ENCODE measurements around the gene FAM181A. TPM values are rescaled to one million over a fixed set of nuclear protein-coding genes. Genes with fewer than 3 reads are reported as not detected.

FAM181A gene
- total and polyA plus RNA-seq, 9 of the 15 experiments (the other 6 are each of a cell fraction or from before 2014, with no cell fraction given) = not detected

GRCh38 chr14:93971635-93972027 is 44.5 kb downstream of the FAM181A start:
- H4K20me1 ChIP-seq (replicated peaks; ENCODE audit: control insufficient read depth, insufficient read depth, low read length) = no peaks in the 10 kb centered on the region
- no peaks in the 10 kb centered on the region for H3K36me3 ChIP-seq (ENCODE audit: control insufficient read depth, insufficient read depth, low read length)
- FAIRE-seq = no peak
- intact Hi-C loops (cut with micrococcal nuclease) = no loop called here
- in situ Hi-C loops (cut with MboI) = no loop called here
- POLR2A ChIA-PET = interaction anchor here (0.6 kb wide), 1 partner anchor 11 kb away, joined by 4 read pairs; no protein-coding TSS in a partner anchor
- 2% methylated on average over 3 of the region's 3 CpGs for WGBS (ENCODE audit: insufficient coverage, low coverage, missing lambda C conversion rate)
- no peaks in the 10 kb centered on the region for H3K9me3 ChIP-seq (replicated peaks; ENCODE audit: control insufficient read depth, insufficient read depth, low read depth, low read length)
- CTCF ChIA-PET (ENCODE audit: low intra/inter-chr PET ratio) = no interaction called here
- no peaks in the 10 kb centered on the region for H3K79me2 ChIP-seq (ENCODE audit: control insufficient read depth, insufficient read depth, low read length)
- H3K4me1 ChIP-seq (replicated peaks in 1 of 2; ENCODE audit: control insufficient read depth in 2 of 2, insufficient read depth in 2 of 2, low read length in 2 of 2) = no peaks in the 10 kb centered on the region; a peak in 1 of 5 replicates
- peaks cover 0 to 49% of the 10 kb centered on the region in 2 experiments; a peak in 2 of 5 replicates for H3K27me3 ChIP-seq (ENCODE audit: control insufficient read depth in 2 of 2, insufficient read depth in 2 of 2, low read length in 2 of 2)
- DNase-seq (ENCODE audit: extremely low read depth in 1 of 4, low spot score in 3 of 4) = no peak
- no peak overlapping the region for H3K9ac ChIP-seq (ENCODE audit: insufficient read depth in 1 of 2, low read depth in 2 of 2, low read length in 2 of 2)
- H3K27ac ChIP-seq (ENCODE audit: extremely low read depth, low read depth, low read length) = no peak overlapping the region
- BruUV-seq (replicated peaks) = no TSS peak
- no peak for ATAC-seq
- H3K9me1 ChIP-seq (ENCODE audit: control insufficient read depth, insufficient read depth, low read length) = no peaks in the 10 kb centered on the region
- no peak overlapping the region for H3K4me2 ChIP-seq (ENCODE audit: insufficient read depth, low read length)
- TF ChIP-seq NFIC (IDR thresholded peaks at IDR 0.05) = no peak
- TF ChIP-seq ZNF354B (CRISPR knock-in tag; IDR thresholded peaks at IDR 0.05) = no peak
- no peak for TF ChIP-seq ZNF76 (CRISPR knock-in tag; IDR thresholded peaks at IDR 0.05; ENCODE audit: borderline replicate concordance)
- H2AFZ ChIP-seq (ENCODE audit: low read depth, low read length) = no peak overlapping the region
- H3K4me3 ChIP-seq = no peak overlapping the region

- no peaks in the 10 kb centered on the region; a peak in 1 of 5 replicates for H3K4me1 ChIP-seq (replicated peaks in 1 of 2; ENCODE audit: control insufficient read depth in 2 of 2, insufficient read depth in 2 of 2, low read length in 2 of 2)
- no peaks in the 10 kb centered on the region for H3K9me3 ChIP-seq (replicated peaks; ENCODE audit: control insufficient read depth, insufficient read depth, low read depth, low read length)
- POLR2A ChIA-PET = no interaction called here
- H3K79me2 ChIP-seq (ENCODE audit: control insufficient read depth, insufficient read depth, low read length) = no peaks in the 10 kb centered on the region
- no peaks in the 10 kb centered on the region for H3K9me1 ChIP-seq (ENCODE audit: control insufficient read depth, insufficient read depth, low read length)
- in situ Hi-C loops (cut with MboI) = no loop called here
- 0% methylated on average over 4 of the region's 6 CpGs for WGBS (ENCODE audit: insufficient coverage, low coverage, missing lambda C conversion rate)
- peaks cover 0 to 49% of the 10 kb centered on the region in 2 experiments; a peak in 2 of 5 replicates for H3K27me3 ChIP-seq (ENCODE audit: control insufficient read depth in 2 of 2, insufficient read depth in 2 of 2, low read length in 2 of 2)
- FAIRE-seq = no peak
- no peak for ATAC-seq
- intact Hi-C loops (cut with micrococcal nuclease) = no loop called here
- H3K4me2 ChIP-seq (ENCODE audit: insufficient read depth, low read length) = no peak overlapping the region
- H4K20me1 ChIP-seq (replicated peaks; ENCODE audit: control insufficient read depth, insufficient read depth, low read length) = no peaks in the 10 kb centered on the region
- DNase-seq (ENCODE audit: extremely low read depth in 1 of 4, low spot score in 3 of 4) = no peak
- H3K9ac ChIP-seq (ENCODE audit: insufficient read depth in 1 of 2, low read depth in 2 of 2, low read length in 2 of 2) = no peak overlapping the region
- no TSS peak for BruUV-seq (replicated peaks)
- H3K36me3 ChIP-seq (ENCODE audit: control insufficient read depth, insufficient read depth, low read length) = no peaks in the 10 kb centered on the region
- no peak overlapping the region for H3K27ac ChIP-seq (ENCODE audit: extremely low read depth, low read depth, low read length)
- no peak overlapping the region for H3K4me3 ChIP-seq
- H2AFZ ChIP-seq (ENCODE audit: low read depth, low read length) = no peak overlapping the region
- TF ChIP-seq TSC22D4 (tag; IDR thresholded peaks at IDR 0.05) (no peak), KAT8 (IDR thresholded peaks at IDR 0.05; ENCODE audit: low read depth) (no peak), E2F1 (CRISPR knock-in tag; IDR thresholded peaks at IDR 0.05) (no peak), MBD2 (IDR thresholded peaks at IDR 0.05; ENCODE audit: borderline replicate concordance, low read depth) (no peak)
- CTCF ChIA-PET (ENCODE audit: low intra/inter-chr PET ratio) = no interaction called here
These were observed 45.6 kb downstream of the FAM181A start for GRCh38 chr14:93972618-93973205.
